ENCODE measurements around the gene LENG9. TPM values are rescaled to one million over a fixed set of nuclear protein-coding genes. Genes with fewer than 3 reads are reported as not detected.

LENG9 gene
- total and polyA plus RNA-seq, 2 of the 13 experiments (the other 11 are each of a cell fraction or from before 2014, with no cell fraction given) = 0.75 to 2.9 TPM

DNA sequence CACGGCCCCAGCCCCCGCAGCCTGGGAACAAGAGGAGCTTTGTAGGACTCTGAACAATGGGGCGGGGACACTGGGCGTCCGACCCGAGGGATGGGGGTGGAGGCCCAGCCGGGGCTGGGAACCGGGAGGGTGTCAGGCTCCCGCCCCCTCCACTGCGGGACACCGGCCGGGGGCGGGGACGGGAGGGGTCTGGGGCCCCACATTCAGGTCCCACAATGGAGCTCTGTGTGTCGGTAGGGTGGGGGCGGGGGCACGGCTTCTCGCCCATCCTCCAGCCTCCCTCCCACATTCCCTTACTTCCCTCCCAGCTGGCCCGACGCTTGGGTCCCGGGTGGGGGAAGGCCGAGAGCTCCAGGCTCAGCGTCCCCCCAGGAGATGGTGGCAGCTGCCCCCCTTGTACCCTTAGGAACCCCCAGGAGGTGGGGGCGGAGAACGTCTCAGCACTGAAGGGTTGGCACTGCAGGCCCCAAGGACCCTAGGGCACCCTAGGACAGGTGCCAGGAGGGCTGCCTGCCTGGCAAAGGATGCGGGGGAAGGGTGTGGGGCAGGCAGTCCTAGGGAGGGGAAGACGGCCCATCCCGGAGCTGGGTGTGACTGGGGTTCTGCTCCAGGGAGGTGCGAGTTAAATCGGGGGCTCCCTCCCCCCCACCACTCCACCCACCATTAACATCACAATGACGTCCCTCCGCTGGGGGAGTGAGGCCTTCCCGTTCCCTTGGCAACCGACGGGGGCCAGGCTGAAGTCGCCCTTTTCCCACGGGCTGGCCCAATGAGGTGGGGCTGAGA, 43.0 kb downstream of the LENG9 start (continued):
- TF ChIP-seq ZNF609 (CRISPR knock-in tag; IDR thresholded peaks at IDR 0.05; ENCODE audit: borderline replicate concordance) = peak; percentile 79
- 0 out of 2 replicates have a peak, but pooled peaks have one; percentile 50 for TF ChIP-seq CSRNP1 (CRISPR knock-in tag; IDR thresholded peaks at IDR 0.05)
- peak; percentile 69; the same call in 1 of the 2 replicates for TF ChIP-seq ZC3H4 (CRISPR knock-in tag; IDR thresholded peaks at IDR 0.05; ENCODE audit: borderline replicate concordance)
- peak; percentile 39; the same call in 1 of the 2 replicates for TF ChIP-seq BCL6 (CRISPR knock-in tag; IDR thresholded peaks at IDR 0.05)
- peak; percentile 98 for TF ChIP-seq PRPF4 (IDR thresholded peaks at IDR 0.05; ENCODE audit: low read depth, low read length, poor library complexity, severe bottlenecking)
- peak; percentile 72 for TF ChIP-seq CHD2 (IDR thresholded peaks at IDR 0.05; ENCODE audit: low read depth, low read length)
- TF ChIP-seq ZNF746 (CRISPR knock-in tag; IDR thresholded peaks at IDR 0.05) = peak; percentile 97
- TF ChIP-seq PBX3 (CRISPR knock-in tag; IDR thresholded peaks at IDR 0.05; ENCODE audit: borderline replicate concordance) = no peak
- TF ChIP-seq ZNF564 (CRISPR knock-in tag; IDR thresholded peaks at IDR 0.05) = peak; percentile 51; the same call in 1 of the 2 replicates
- TF ChIP-seq POLR2A (IDR thresholded peaks at IDR 0.05; ENCODE audit: insufficient read depth in 1 of 2, low read depth in 2 of 2, low read length in 2 of 2) = peak in 1 of 2 experiments; percentile 27; a peak in 2 of 4 replicates
- no peak for TF ChIP-seq ZNF510 (CRISPR knock-in tag; IDR thresholded peaks at IDR 0.05; ENCODE audit: low read depth)
- TF ChIP-seq NFE2 (CRISPR knock-in tag; IDR thresholded peaks at IDR 0.05) = no peak
- peak; percentile 15 for TF ChIP-seq HNRNPK (IDR thresholded peaks at IDR 0.05; ENCODE audit: low read depth, low read length, poor library complexity, severe bottlenecking)
- TF ChIP-seq KDM6A (CRISPR knock-in tag; IDR thresholded peaks at IDR 0.05; ENCODE audit: low read depth) = 0 out of 2 replicates have a peak, but pooled peaks have one; percentile 17
- TF ChIP-seq TEAD3 (CRISPR knock-in tag; optimal IDR thresholded peaks at IDR 0.05; ENCODE audit: borderline replicate concordance) = peak; percentile 41
- TF ChIP-seq DMAP1 (CRISPR knock-in tag; IDR thresholded peaks at IDR 0.05) = 0 out of 2 replicates have a peak, but pooled peaks have one; percentile 30
- TF ChIP-seq, protein P1, sequence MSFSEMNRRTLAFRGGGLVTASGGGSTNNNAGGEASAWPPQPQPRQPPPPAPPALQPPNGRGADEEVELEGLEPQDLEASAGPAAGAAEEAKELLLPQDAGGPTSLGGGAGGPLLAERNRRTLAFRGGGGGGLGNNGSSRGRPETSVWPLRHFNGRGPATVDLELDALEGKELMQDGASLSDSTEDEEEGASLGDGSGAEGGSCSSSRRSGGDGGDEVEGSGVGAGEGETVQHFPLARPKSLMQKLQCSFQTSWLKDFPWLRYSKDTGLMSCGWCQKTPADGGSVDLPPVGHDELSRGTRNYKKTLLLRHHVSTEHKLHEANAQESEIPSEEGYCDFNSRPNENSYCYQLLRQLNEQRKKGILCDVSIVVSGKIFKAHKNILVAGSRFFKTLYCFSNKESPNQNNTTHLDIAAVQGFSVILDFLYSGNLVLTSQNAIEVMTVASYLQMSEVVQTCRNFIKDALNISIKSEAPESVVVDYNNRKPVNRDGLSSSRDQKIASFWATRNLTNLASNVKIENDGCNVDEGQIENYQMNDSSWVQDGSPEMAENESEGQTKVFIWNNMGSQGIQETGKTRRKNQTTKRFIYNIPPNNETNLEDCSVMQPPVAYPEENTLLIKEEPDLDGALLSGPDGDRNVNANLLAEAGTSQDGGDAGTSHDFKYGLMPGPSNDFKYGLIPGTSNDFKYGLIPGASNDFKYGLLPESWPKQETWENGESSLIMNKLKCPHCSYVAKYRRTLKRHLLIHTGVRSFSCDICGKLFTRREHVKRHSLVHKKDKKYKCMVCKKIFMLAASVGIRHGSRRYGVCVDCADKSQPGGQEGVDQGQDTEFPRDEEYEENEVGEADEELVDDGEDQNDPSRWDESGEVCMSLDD (CRISPR knock-in tag; IDR thresholded peaks at IDR 0.05; ENCODE audit: borderline replicate concordance) = peak; percentile 44; the same call in 1 of the 2 replicates
- peak; percentile 24 for TF ChIP-seq PHF5A (CRISPR knock-in tag; IDR thresholded peaks at IDR 0.05; ENCODE audit: low read depth, unreplicated experiment)

Measured in HepG2 (cell line).